HG03521 (cell line): ENCODE measurements around the gene HOXD13.

Experiments used
- ATAC-seq: cut with Tn5 transposase; IDR thresholded peaks from one replicate; pipeline ENCODE4 v1.9.1; 2021; ENCODE audit warnings: mild to moderate bottlenecking, moderate library complexity; ENCODE audit not compliant: unreplicated experiment

HOXD13 gene

DNA sequence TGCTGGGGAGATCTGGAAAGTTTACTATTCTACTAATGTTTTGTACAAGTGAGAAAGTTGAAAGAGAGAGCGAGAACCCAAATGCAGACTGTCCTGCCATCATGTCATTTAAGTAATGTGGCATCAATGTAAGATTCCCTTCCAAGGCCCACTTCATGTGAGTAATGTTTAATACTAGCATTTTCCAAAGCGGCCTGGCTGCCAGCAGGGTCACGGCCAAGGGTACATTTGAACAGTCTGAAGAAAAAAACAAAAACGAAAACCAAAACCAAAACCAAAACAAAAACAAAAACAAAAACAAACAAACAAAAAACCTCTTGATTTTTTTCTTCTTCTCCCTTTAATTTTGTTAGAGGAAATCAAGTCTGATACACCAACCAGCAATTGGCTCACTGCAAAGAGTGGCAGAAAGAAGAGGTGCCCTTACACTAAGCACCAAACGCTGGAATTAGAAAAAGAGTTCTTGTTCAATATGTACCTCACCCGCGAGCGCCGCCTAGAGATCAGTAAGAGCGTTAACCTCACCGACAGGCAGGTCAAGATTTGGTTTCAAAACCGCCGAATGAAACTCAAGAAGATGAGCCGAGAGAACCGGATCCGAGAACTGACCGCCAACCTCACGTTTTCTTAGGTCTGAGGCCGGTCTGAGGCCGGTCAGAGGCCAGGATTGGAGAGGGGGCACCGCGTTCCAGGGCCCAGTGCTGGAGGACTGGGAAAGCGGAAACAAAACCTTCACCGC, 26.2 kb downstream of the HOXD13 start:
- ATAC-seq: no peak

DNA sequence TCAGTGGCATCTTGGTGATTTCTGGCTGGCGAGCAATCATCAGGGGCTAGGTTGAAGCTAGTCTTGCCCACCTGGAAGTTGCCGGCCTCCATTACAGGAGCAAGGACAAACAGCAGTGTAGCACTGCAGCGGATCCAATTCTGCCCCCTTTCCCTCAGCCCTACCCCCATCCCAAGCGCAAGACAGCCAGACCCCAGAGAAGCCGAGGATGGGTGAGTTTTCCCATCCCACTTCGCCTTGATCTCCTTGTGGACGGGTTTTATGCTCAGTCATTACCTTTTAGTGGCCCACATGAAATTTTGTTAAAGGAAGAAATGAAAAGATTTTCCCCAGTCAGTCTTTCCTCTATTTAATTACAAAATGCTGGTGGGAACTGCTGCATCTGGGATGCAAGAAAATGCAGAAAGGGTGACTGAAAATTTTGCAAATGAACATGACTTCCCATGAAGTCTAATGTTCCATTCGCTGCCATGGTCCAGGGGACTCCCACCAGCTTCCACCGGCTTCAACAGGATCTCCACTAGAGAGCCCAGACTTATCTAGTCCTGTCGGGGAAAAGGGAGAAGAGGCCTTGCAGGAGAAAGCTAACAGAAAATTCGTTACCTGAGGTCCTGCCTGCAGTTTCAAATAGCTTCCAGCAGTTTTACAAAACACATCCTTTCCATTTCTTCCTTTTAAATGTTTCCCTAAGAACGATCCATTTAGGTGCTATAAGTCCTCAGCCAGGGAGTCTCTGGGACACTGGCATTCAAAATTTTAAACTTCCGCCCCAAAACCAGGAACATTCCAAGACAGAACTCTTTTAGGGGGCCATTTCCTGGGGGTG, 28.1 kb downstream of the HOXD13 start:
- no peak for ATAC-seq

DNA sequence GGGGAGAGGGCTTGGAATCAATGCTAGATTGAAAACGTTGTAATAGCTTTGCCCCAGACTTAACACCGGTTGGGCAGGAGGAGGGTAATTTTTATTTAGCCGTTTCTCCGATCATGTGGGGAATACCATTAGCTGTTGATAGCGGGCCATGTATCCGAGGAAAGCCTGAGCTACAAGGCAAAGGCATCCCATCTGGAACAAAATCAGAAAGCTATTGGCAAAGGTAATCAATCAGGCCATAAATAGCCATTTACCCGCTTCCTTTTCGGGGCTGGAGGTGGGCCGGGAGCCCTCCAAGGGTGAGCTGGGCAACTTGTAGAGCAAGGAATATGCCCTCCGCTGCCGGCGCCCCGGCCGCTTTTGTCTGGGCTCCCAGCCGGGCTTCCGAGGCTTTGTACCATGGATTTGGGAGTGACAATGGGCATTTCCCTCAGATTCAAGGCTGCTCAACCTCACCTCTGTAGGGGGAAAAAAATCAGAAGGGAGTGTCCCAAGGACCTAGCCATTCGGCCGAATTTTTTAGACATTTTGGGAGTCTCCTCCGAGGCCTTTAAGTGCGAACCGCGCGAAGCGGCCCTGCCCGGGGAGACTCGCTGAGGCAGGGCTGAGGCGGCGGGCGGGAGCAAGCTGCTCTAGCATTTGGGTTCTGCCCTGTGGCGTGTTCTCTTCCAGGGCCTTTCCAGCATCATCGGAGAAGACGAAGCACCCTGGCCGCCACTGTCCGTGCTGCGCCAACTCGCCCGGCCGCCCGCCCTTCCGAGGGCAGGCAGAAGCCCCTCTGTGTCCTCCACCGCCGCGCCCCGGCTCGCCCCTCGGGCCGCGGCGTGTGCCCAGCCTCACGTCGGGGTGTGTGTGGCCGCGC, 28.9 kb downstream of the HOXD13 start:
- ATAC-seq: no peak

DNA sequence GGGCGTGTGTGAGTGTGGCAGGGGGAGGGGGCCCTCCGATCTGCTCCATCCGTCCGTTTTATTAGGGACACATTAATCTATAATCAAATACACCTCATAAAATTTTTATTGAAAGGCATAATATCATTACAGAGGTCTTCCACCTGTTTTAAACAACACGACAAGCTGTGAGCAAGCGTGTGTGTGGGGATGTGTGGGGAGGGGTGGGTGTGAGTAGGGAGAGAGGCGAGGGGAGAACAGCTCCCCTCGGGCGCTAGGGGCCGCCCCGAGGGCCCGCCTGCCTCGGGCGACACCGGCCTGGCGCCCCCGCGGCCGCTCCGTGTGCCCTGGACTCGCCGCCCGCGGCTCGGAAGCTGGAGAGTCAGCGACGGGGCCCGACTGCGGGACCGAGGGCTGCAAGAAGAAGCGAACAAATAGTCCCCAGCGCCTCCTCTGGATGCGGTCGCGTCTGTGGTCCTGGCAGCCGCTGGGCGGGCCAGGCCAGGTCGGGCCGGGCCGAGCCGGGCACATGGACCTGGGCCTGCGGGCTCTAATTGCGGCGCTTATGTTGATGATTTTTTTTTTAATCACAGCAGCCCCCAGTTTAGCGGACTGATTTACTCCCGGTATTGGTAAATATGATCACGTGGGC, 29.6 kb downstream of the HOXD13 start:
- ATAC-seq: no peak

DNA sequence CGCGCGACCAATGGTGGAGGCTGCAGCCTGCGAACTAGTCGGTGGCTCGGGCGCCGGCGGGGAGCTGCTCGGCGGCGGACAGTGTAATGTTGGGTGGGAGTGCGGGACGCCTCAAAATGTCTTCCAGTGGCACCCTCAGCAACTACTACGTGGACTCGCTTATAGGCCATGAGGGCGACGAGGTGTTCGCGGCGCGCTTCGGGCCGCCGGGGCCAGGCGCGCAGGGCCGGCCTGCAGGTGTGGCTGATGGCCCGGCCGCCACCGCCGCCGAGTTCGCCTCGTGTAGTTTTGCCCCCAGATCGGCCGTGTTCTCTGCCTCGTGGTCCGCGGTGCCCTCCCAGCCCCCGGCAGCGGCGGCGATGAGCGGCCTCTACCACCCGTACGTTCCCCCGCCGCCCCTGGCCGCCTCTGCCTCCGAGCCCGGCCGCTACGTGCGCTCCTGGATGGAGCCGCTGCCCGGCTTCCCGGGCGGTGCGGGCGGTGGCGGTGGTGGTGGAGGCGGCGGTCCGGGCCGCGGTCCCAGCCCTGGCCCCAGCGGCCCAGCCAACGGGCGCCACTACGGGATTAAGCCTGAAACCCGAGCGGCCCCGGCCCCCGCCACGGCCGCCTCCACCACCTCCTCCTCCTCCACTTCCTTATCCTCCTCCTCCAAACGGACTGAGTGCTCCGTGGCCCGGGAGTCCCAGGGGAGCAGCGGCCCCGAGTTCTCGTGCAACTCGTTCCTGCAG, 30.3 kb downstream of the HOXD13 start, which contains the start of gene HOXD9:
Gene HOXD9, plus strand, starts transcription at position 37 of the 728 bp plus-strand sequence. Its CDS starts 50 bp downstream, at position 87.
- no peak for ATAC-seq

DNA sequence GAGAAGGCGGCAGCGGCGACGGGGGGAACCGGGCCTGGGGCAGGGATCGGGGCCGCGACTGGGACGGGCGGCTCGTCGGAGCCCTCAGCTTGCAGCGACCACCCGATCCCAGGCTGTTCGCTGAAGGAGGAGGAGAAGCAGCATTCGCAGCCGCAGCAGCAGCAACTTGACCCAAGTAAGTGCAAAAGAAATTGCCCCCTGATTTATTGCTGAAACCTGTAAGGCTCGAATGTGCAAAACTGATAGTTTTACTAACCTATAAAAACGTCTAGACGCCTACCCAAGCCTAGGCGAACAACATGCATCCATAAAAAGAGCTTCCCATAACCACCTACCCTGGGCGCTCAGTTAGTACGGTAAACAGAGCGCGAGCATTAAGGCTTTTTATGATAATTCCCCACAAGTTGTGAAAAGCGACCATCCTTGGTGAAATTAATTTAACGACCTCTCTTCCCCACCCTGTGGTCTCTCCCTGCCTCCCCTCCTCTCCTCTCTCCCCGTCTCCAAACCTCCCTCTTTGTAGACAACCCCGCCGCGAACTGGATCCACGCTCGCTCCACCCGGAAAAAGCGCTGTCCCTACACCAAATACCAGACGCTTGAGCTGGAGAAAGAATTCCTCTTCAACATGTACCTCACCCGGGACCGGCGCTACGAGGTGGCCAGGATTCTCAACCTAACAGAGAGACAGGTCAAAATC, 31.0 kb downstream of the HOXD13 start:
- no peak for ATAC-seq

DNA sequence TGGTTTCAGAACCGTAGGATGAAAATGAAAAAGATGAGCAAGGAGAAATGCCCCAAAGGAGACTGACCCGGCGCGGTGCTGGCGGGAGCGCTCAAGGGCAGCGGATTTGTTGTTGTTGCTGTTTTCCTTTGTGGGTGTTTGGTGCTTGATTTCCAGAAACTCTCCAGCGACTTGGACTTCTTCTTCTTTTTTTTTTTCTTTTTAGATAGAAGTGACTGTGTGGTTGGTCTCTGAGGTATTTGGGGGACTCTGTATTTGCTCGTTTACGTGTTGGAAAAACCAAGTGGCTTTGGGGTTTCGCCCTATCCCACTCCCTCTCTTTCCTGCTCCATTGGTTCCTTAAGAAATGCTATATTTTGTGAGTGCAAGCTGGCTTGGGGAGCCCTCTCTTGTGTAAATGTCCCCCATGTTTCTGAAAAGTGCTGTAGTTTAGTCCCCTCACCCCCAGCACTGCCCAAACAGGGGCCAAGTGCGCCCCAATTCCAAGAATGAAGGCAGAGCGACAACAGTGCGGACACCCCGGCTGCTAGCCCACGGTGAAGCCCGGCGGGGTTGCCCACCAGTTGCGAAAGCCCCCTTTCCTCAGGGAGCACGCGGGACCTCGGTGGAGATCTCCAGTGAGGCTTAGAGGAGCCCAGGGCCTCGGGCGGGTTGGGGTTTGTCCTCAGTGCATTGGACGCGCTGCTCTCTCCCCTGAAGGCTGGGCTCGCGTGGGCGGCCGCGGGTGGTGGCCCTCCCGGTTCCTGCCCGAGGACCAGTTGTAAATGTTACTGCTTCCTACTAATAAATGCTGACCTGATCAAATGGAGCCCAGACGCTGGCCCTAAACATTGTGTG, 31.8 kb downstream of the HOXD13 start:
- ATAC-seq: no peak

DNA sequence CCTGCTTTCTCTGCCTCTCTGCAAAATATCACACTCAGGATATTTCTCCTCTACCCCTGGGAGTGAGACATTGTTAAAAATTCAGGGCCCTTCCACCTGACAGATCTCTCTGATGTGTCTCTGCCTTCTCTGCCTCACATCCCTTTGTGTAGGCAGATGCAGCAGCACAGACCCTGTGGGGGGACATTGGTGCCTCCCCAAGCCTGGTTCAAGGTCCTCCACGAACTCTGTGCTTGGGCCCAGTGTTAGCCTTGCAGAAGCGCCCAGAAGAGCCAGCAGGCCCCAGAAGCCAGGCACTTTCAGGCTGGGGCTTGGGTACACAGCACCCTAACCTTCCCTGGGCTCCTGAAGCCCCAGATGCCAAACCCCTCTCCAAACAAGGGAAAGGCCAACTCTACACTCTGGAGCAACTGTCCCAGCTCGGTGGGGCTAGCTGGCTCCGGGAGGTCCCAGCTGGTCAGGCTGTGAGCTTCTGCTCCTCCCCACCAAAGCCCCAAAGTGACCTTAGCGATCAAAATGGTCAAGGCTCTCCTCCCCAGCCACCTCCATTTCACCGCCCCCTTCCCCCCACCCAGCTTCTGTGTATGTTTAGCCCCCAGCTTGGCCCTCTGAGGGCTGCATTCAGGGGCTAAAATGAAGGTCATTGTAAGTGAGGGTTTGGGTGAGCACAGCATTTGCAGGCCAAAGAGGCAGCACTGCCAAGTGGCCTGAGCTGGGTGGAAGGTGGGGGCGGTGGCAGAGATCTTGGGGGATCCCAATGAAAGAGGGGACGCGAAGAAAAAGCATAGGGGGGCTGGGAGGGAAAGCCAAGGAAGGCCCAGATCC, 32.6 kb downstream of the HOXD13 start:
- ATAC-seq: no peak

DNA sequence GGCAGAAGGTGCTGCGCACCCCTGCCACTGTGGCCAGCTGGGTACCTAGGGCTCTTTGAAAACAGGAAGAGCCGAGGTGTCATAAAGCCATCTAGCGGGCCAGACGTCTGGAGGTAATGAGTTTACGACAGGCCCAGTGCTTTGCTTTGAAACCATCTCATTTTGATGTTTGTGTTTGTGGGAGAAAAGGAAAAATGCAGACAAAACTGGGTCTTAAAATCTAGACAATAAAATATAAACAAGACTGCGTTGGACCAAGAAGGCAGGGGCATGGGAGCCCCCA, 33.2 kb downstream of the HOXD13 start:
- no peak for ATAC-seq

DNA sequence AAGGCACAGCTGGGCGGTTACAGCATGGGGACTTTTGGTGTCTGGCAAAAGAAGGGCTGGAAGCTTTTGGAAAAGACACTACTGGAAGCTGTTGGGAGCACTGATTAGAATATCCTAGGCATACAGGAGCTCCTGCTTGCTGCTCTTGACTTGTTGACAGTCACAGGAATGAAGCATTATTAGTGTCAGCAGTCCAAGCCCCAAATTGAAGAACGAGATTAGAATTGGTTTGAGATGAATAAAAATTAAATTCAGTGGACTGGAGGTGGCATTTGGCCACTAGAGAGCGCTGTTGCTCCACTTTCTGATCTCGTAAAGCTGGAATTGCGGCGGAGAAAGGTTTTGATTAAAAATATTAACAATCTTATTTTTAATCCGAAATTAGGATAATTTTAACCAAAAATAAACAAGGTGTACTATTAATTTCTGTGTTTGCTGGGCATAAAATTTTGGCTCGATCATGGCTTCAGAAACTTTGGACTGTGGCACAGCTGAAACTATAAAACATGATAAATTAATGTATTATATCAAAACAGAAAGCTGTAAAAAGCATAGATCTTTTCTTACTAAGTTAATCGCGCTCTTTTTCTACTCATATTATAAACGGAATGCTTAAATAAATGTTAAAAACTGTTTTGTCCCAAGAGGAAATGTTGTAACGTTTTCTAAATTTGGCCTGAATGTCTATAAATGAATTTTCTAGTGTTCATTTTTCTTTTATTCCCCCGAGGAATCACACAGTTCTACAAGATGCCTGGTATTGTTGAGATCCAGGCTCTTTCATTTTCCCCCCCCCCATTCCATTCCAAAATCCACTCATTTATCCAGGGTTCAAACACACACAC, 34.6 kb downstream of the HOXD13 start:
- ATAC-seq: no peak

DNA sequence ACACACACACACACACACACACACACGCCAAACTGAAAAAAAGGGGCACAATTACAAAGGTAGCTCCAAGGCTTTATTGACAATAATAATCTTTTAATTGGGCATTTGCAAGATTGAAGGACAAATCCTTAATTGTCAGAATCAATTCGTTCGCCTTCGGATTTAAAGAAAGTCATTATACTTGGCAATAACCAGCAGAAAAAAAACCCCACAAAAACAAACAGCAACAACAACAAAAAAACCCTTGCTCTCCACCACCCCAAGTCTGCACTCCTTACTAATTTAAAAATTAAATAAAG, 35.2 kb downstream of the HOXD13 start:
- no peak for ATAC-seq

DNA sequence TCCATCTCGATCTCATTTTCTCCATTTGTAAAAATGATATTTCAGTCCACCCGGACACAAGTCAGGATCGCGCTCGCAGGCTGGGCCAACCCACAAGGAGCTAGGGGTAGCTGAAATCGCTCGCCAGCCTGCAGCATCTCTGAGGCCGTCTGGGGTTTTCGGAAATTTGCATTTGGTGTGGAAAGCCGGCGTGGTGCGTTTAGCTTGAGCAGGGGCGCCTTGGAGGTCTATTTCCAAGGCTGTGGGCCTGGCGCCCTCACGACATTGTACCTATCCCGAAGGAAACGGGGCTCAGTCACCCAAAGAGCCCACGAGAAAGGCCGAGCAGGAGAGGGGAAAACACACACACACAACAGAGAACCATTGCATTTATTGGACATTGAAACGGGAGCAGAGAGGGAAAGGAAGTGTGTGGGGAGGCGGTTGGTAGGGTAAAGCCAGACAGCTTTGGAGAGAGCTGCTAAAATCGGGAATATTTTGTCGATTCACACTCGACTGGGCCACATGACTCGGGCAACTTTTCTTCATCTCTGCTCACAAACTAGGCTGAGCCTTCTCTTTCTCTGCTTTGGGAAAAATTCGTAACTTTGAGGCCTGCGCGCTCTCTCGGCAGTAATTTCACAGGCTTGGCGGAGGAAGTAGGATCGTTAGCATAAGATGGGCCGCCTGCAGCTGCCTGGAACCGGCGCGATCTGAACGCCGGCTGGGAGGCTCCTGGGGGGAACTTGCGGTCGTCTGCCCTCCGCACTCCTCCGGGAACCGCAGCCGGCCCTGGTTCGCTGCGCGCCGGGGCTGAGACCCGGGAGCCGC, 35.9 kb downstream of the HOXD13 start:
- ATAC-seq: no peak

DNA sequence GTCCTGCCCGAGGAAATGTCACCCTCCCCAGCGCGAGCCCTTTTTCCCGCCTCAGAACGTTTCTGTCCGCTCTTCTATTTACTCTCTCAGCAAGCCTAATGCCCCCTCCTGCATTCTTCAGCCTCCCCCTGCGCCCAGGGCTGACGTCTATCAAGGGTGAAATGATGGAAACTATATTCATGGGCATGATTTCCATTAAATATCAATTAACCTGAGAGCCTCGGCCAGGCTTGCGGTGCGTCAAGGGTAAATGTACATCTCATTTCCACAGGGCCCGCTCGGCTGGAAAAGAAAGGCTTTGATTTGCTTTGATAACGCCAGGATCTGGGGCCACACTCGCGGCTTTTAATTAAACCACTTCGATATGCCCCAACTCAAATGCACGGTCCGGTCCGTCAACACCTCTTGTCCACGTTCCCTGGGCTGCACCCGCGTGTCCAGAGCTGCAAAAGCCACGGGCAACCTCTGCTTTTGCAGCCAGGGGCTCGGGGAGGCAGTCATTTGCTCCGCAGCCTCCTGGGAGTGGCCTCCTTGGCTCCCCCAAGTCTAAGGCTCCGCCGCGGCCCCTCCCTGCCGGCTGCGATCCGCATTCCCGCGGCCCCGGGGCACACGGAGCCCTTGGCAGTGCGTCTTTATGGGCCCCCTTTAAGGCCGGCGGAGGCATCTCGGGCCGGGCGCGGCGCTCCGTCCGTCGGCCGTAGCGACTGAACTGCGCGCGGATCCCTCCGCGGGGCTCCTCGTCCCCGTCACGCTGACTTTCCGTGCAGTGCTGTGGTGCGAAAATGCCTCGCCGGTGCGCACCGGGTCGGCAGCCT, 36.7 kb downstream of the HOXD13 start, which contains the start of gene HOXD8:
Gene HOXD8, plus strand, starts transcription at position 724 of the 815 bp plus-strand sequence. CDS start 662 bp downstream, outside the sequence.
- no peak for ATAC-seq

DNA sequence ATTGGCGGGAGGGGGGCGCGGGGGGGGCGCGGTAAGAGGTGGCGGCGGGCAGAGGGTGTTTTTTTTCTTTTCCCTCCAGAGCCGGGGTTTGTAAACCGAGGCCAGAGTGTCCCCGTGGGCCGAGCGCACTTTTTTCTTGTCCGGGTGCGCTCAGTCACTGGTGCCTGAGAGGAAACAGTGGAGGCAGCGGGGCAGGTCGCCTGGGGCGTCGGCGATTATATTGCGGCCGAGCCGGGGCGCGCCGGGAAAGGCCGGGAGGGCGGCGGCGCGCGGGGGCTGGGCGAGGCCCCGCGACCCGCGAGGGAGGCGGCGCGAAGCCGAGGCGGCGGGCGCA, 37.3 kb downstream of the HOXD13 start:
- no peak for ATAC-seq

DNA sequence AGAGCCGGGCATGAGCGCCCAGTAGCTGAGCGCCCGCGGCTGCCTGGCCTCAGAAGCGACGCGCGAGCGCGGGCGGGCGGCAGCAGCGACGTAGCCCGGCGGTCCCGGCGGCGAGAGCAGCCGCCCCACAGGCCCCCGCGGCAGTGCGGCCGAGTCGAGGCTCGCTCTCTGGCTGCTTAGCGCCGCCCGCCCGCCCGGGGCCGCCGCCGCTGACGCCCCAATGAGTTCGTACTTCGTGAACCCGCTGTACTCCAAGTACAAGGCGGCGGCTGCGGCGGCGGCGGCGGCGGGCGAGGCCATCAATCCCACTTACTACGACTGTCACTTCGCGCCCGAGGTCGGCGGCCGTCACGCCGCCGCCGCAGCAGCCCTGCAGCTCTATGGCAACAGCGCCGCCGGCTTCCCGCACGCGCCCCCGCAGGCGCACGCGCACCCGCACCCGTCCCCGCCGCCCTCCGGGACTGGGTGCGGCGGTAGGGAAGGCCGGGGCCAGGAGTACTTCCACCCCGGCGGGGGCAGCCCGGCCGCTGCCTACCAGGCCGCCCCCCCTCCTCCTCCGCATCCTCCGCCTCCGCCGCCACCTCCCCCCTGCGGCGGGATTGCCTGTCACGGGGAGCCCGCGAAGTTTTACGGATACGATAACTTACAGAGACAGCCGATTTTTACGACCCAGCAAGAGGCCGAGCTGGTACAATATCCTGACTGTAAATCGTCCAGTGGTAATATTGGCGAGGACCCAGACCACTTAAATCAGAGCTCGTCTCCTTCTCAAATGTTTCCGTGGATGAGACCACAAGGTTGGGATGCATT, 37.8 kb downstream of the HOXD13 start:
- ATAC-seq: no peak
